Measurements from ENCODE around the gene KCNQ1OT1. TPM values are rescaled to one million over a fixed set of nuclear protein-coding genes. Genes with fewer than 3 reads are reported as not detected.

Gene KCNQ1OT1
- total and polyA plus RNA-seq, 7 donors: 0.01 to 0.56 (median 0.30) TPM

GRCh38 chr11:2690596-2691354, 9.0 kb downstream of the KCNQ1OT1 start:
- peaks cover 18% of the 10 kb centered on the region for H3K4me1 ChIP-seq
- intact Hi-C loops (cut with DNase I): loop anchor here in 1 of 2 donors (10.0 kb wide), 1 partner anchor 194 kb away; the partner anchor contains the start of gene CDKN1C
- no peak for TF ChIP-seq CTCF (IDR thresholded peaks at IDR 0.05)
- no peaks in the 10 kb centered on the region for H3K9me3 ChIP-seq
- H3K36me3 ChIP-seq (ENCODE audit: insufficient read depth in 1 of 2, low read depth in 1 of 2): no peaks in the 10 kb centered on the region
- WGBS, 3 donors: 88 to 93% (median 90%) methylated on average over 6 of the region's 6 CpGs
- ATAC-seq (no peak), DNase-seq (peak in 1 of 2 donors; percentile 21)
- H3K27ac ChIP-seq: no peak overlapping the region
- no peaks in the 10 kb centered on the region for H3K27me3 ChIP-seq (ENCODE audit: insufficient read depth in 3 of 3, low read length in 2 of 3)
- H3K4me3 ChIP-seq: no peak overlapping the region

- no peak for TF ChIP-seq CTCF (IDR thresholded peaks at IDR 0.05)
Observed at GRCh38 chr11:2689651-2690575, 9.9 kb downstream of the KCNQ1OT1 start.

DNA sequence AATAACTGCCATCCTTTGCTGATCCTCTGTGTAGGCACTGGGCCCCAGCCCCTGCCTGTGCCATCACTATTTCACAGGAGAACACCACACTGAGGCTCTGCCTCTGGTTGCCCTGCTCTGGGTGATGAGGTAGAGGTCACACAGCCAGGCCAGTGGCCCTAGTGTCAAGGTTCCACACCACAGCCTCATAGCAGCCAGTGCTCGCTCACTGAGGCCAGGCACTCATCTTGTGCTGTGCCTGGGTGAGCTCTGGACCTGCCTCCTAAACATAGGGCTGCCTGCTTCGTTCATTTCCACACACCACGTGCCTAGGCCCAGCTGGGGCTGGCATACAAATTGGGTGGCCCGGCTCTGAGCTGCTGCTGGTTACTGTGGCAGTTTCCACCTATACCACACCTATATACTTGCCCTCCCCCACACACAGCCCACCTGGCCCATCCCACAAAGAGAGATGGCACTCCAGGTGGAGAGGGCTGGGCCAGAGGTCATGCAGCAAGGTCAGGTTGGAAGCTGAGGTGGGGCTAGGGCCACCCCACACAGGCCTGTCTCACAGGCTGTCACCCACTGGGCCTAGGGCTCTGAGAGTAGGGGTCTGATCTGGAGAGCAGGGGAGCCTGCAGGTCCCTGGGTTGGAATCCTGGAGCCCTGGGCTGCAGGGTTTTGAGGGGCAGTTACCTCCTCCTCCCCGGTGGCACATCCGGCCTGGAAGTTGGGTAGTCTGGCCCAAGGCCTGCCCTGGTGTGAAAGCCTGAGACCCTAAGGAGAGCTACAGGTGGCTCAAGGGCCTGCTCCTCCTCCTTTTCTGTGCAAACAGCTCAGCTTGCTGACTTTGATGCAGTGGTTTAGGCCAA, 11.2 kb downstream of the KCNQ1OT1 start:
- no peak for TF ChIP-seq CTCF (IDR thresholded peaks at IDR 0.05)
- peaks cover 18% of the 10 kb centered on the region for H3K4me1 ChIP-seq
- H3K4me3 ChIP-seq: no peak overlapping the region
- no peaks in the 10 kb centered on the region for H3K36me3 ChIP-seq (ENCODE audit: insufficient read depth in 1 of 2, low read depth in 1 of 2)
- H3K27ac ChIP-seq: no peak overlapping the region
- no peaks in the 10 kb centered on the region for H3K27me3 ChIP-seq (ENCODE audit: insufficient read depth in 3 of 3, low read length in 2 of 3)
- WGBS, 3 donors: 84 to 91% (median 87%) methylated on average over 6 of the region's 6 CpGs
- H3K9me3 ChIP-seq: no peaks in the 10 kb centered on the region
- intact Hi-C loops (cut with DNase I): no loop called here
- ATAC-seq: no peak
- DNase-seq: peak in 1 of 2 donors; percentile 41

More at GRCh38 chr11:2689651-2690575, 9.9 kb downstream of the KCNQ1OT1 start:
- H3K4me3 ChIP-seq: no peak overlapping the region
- H3K36me3 ChIP-seq (ENCODE audit: insufficient read depth in 1 of 2, low read depth in 1 of 2): no peaks in the 10 kb centered on the region
- H3K27me3 ChIP-seq (ENCODE audit: insufficient read depth in 3 of 3, low read length in 2 of 3): no peaks in the 10 kb centered on the region
- ATAC-seq: no peak
- 60 to 61% (median 60%) methylated on average over 8 of the region's 8 CpGs for WGBS, 3 donors
- H3K9me3 ChIP-seq: no peaks in the 10 kb centered on the region
- H3K4me1 ChIP-seq: peaks cover 18% of the 10 kb centered on the region
- H3K27ac ChIP-seq: no peak overlapping the region
- peak in 1 of 2 donors; percentile 43 for DNase-seq
- intact Hi-C loops (cut with DNase I): loop anchor here in 1 of 2 donors (10.0 kb wide), 1 partner anchor 195 kb away; the partner anchor contains the start of gene CDKN1C

- peak in 1 of 2 donors; percentile 55 for DNase-seq
- 56 to 62% (median 61%) methylated on average over 7 of the region's 7 CpGs for WGBS, 3 donors
- intact Hi-C loops (cut with DNase I): no loop called here
- peaks cover 12% of the 10 kb centered on the region for H3K4me1 ChIP-seq
- ATAC-seq: no peak
- H3K9me3 ChIP-seq: no peaks in the 10 kb centered on the region
- H3K27me3 ChIP-seq (ENCODE audit: insufficient read depth in 3 of 3, low read length in 2 of 3): no peaks in the 10 kb centered on the region
- no peak for TF ChIP-seq CTCF (IDR thresholded peaks at IDR 0.05)
- H3K36me3 ChIP-seq (ENCODE audit: insufficient read depth in 1 of 2, low read depth in 1 of 2): no peaks in the 10 kb centered on the region
- H3K4me3 ChIP-seq: no peak overlapping the region
- no peak overlapping the region for H3K27ac ChIP-seq
Observed at GRCh38 chr11:2687782-2688191, 12.0 kb downstream of the KCNQ1OT1 start.

All from psoas muscle (tissue), 8 donors.